ELF-1 (cell line): ENCODE measurements around the gene PAWR.
"Not testable (repeated sequence)": the region's sequence is repeated elsewhere in the genome, so short reads cannot be mapped to it uniquely, and the experiment has no call there.

Experiments
- DNase-seq: peaks from one replicate; pipeline ENCODE4 v3.0.0-alpha.2; 2016; ENCODE audit warnings: low read depth, low spot score

Gene PAWR

GRCh38 chr12:79592865-79593264 is 97.9 kb downstream of the PAWR start:
- DNase-seq, result no peak

DNA sequence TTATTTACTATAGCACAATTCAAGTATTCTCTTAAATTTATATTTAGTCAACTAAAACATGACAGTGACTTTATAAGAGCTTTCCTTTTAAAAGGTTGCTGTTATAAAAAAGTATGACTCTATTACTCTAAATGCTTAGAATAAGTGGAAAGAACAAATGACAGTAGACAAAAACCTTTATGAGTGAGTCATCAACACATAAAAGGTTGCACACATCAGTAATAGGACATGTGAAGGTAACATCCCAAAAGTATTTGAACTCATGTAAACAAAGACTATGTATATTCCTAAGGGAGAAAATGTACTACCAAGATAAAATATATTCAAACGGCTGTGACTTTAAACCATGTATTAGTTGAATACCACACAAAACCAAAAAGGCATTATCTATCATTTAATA is 98.8 kb downstream of the PAWR start:
- no peak for DNase-seq

- DNase-seq, result no peak
Observed at GRCh38 chr12:79590751-79591150, 100.0 kb downstream of the PAWR start.

GRCh38 chr12:79587368-79587767 is 103.4 kb downstream of the PAWR start:
- DNase-seq, result no peak

GRCh38 chr12:79585147-79585546 is 105.6 kb downstream of the PAWR start:
- DNase-seq, result no peak

- DNase-seq, result no peak
Observed at GRCh38 chr12:79573820-79574219, 116.9 kb downstream of the PAWR start.

DNA sequence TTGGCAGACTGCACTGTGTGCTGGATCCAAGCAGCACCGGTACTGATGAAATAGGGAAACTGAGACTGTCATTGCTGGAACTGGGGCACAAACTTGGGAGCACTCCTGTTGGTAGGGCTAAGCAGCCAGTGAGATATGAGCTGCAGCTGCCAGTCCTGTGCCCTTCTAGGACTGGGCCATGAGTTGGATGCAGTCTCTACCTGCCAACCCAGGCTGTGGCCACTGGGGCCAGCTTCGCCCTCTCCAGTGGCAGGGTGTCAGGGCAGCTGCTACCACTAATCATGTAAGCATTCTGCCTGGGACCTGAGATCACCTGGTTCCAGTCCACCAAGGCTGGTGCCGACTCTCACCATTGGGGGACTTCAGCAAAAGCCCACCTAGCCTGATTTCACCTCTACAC is 121.1 kb downstream of the PAWR start:
- no peak for DNase-seq

DNA sequence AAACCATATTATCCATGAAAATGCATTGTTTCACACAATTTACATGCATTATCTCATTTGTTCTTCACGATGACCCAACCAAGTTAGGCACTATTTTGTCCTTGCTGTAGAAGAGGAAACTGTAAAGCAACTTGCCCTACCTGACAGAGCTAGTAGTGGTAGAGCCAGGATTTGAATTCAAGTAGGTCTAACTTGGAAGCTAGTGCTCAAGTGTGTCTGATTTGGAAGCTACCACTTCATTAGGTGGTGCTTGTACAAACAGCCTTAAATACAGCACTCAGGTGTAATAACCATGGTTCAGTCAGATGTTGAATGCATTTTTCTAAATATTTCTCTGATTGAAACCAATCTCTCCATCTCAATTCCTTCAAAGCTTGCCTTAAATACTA is 123.6 kb downstream of the PAWR start:
- no peak for DNase-seq

GRCh38 chr12:79566452-79567174 is 124.2 kb downstream of the PAWR start:
- no peak for DNase-seq

DNA sequence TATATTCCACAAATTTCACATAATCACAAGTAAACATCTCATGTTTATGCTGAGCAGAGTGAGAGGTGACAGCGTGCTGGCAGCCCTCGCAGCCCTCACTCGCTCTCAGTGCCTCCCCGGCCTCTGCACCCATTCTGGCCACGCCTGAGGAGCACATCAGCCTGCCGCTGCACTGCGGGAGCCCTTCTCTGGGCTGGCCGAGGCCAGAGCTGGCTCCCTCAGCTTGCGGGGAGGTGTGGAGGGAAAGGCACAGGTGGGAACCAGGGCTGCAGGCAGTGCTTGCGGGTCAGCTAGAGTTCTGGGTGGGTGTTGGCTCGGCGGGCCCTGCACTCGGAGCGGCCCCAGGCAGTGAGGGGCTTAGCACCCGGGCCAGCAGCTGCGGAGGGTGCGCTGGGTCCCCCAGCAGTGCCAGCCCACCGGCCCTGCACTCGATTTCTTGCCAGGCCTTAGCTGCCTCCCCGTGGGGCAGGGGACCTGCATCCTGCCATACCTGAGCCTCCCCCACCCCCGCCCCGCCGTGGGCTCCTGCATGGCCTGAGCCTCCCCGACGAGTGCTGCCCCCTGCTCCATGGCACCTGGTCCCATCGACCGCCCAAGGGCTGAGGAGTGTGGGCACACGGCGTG is 125.9 kb downstream of the PAWR start:
- DNase-seq, result not testable (repeated sequence)

GRCh38 chr12:79563021-79563740 is 127.6 kb downstream of the PAWR start:
- no peak for DNase-seq

- no peak for DNase-seq
Observed at GRCh38 chr12:79561401-79562132, 129.2 kb downstream of the PAWR start.

DNA sequence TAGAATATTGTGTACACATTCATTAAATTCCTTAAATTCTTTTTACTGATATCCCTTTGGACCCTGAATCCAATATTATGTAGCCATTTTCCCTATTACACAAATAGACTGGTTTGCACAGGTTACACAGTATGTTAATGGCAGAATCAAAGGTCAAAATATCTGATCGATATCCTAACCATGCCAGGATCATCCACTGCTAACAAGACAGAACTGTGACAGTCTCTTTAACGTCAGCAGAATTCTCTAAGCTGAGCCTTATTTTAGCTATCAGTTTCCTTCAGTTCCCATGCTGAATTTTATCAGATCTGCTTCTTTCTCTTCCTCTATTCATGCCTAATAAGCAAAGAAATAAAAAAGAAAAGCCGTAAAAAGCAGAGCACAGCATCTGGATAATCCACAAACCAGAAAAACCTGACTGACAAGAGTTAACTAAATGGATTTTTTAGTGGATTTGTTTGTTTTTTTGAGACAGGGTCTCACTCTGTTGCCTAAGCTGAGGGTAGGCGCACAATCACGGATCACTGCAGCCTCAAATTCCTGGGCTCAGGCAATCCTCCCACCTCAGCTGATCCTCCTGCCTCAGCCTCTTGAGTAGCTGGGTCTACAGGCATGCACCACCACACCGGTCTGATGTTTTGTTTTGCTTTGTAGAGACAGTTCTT is 130.4 kb downstream of the PAWR start:
- DNase-seq, result peak; percentile 50

DNA sequence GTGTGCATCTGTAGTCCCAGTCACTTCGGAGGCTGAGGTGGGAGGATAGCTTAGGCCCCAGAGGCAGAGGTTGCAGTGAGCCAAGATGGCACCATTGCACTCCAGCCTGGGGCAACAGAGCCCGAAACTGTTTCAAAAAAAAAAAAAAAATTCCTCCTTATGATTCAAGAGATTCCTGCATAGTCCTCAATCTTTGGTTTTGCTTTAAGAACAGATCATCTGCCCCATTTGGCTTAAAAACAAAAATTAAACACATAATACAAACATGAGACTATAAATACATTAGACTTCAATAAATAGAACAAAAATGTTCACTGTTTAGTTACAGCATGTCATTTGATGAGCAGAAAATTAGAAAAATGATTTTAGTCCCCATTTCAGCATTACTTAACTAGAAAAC is 131.2 kb downstream of the PAWR start:
- DNase-seq, result no peak

GRCh38 chr12:79558924-79559469 is 131.8 kb downstream of the PAWR start:
- DNase-seq, result no peak

- no peak for DNase-seq
Observed at GRCh38 chr12:79557690-79558315, 133.0 kb downstream of the PAWR start.

GRCh38 chr12:79555028-79555925 is 135.5 kb downstream of the PAWR start:
- DNase-seq, result no peak

DNA sequence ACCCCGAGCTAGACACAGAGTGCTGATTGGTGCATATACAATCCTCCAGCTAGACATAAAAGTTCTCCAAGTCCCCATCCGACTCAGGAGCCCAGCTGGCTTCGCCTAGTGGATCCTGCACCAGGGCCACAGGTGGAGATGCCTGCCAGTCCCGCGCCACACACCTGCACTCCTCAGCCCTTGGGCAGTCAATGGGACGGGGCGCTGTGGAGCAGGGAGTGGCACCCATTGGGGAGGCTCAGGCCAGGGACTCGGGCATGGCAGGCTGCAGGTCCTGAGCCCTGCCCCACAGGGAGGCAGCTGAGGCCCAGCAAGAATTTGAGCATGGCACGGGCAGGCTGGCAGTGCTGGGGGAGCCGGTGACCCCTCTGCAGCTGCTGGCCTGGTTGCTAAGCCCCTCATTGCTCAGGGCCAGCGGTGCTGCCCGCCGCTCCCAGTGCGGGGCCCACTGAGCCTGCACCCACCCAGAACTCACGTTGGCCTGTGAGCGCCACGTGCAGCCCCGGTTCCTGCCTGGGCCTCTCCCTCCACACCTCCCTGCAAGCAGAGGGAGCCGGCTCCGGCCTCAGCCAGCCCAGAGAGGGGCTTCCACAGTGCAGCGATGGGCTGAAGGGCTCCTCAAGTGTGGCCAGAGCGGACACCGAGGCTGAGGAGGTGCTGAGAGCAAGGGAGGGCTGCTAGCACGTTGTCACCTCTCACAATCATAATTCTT is 136.7 kb downstream of the PAWR start:
- DNase-seq, result no peak

- DNase-seq, result no peak
Observed at GRCh38 chr12:79552192-79552591, 138.6 kb downstream of the PAWR start.
